Large intestine (tissue), 3 donors: ENCODE measurements around the gene LILRA1. TPM values are rescaled to one million over a fixed set of nuclear protein-coding genes. Genes with fewer than 3 reads are reported as not detected.
"Not testable (repeated sequence)": the region's sequence is repeated elsewhere in the genome, so short reads cannot be mapped to it uniquely, and the experiment has no call there.

Experiments used
- DNase-seq, 2 donors: peaks; one replicate each; pipeline versions ENCODE4 v3.0.0 to v3.0.0-alpha.2; 2013
- H3K27ac ChIP-seq: one replicate; pipeline ENCODE4 v1.5.1; 2013; ENCODE audit warnings: low read length
- H3K27me3 ChIP-seq: 2 replicates; pipeline ENCODE4 v1.6.1; 2013; ENCODE audit warnings: low read length; ENCODE audit not compliant: control insufficient read depth, insufficient read depth
- H3K36me3 ChIP-seq: 2 replicates; pipeline ENCODE4 v1.6.1; 2013; ENCODE audit warnings: low read length; ENCODE audit not compliant: control insufficient read depth, insufficient read depth
- H3K4me1 ChIP-seq: one replicate; pipeline ENCODE4 v1.6.1; 2013; ENCODE audit warnings: low read length; ENCODE audit not compliant: control insufficient read depth, insufficient read depth
- H3K4me3 ChIP-seq: one replicate; pipeline ENCODE4 v1.5.1; 2013; ENCODE audit warnings: low read length
- H3K9me3 ChIP-seq: one replicate; pipeline ENCODE4 v1.6.1; 2013; ENCODE audit warnings: mild to moderate bottlenecking, low read depth, low read length, moderate library complexity; ENCODE audit not compliant: control insufficient read depth
- WGBS: methylation state at CpG from one replicate; pipeline ENCODE4 v1.1.5; 2013; ENCODE audit warnings: low lambda C conversion rate; ENCODE audit not compliant: insufficient coverage; 5-methylcytosine and 5-hydroxymethylcytosine counted together
- polyA plus RNA-seq: library from polyadenylated mRNA; unstranded; fragments of 120-200 nt; gene quantifications from one replicate; pipeline ENCODE4 v1.2.1, GENCODE V29; 2013

Gene LILRA1
- polyA plus RNA-seq, 1 donor, result 0.43 TPM

DNA sequence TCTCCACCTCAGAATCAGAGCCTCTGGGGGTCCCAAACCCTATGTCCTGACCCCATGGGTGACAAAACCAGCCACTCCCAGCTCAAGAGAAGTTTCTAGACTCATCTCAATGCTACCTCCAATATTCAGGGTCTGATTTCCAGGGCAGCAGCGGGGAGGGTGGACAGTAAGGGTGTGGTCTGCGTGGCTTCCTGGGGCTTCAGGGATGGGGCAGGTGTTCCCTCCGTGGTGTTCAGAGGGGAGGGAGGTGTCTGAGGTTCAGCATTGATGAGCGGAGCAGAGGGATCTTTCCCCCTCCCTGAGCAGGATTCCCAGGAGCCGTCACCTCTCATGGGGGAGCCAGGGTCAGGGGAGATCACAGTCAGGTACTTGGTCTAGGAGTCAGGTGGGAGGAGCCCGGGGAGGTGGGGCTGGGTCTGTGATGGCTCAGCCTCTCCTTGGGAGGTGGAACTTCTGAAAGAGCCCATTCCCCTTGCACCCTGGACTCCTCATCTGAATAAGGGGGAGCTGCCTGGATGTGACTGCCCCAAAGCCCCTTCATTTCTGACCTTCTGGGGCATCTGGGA is 16.9 kb upstream of the LILRA1 start:
- no peak overlapping the region for H3K4me3 ChIP-seq
- H3K9me3 ChIP-seq, result no peaks in the 10 kb centered on the region
- no peaks in the 10 kb centered on the region for H3K27me3 ChIP-seq
- H3K27ac ChIP-seq, result no peak overlapping the region
- WGBS, result no CpG with 5 or more reads among the region's 6 CpGs
- H3K36me3 ChIP-seq, result no peaks in the 10 kb centered on the region
- no peak for DNase-seq
- H3K4me1 ChIP-seq, result no peaks in the 10 kb centered on the region

GRCh38 chr19:54577334-54577733 is 16.1 kb upstream of the LILRA1 start:
- no CpG with 5 or more reads among the region's 3 CpGs for WGBS
- Histone ChIP-seq H3K9me3 (no peaks in the 10 kb centered on the region), H3K4me1 (no peaks in the 10 kb centered on the region), H3K36me3 (no peaks in the 10 kb centered on the region), H3K27me3 (no peaks in the 10 kb centered on the region), H3K27ac (no peak overlapping the region), H3K4me3 (no peak overlapping the region)
- no peak for DNase-seq

GRCh38 chr19:54578268-54578667 is 15.2 kb upstream of the LILRA1 start:
- not testable (repeated sequence) for H3K4me3 ChIP-seq, DNase-seq, H3K9me3 ChIP-seq, H3K27ac ChIP-seq, H3K36me3 ChIP-seq, H3K27me3 ChIP-seq, H3K4me1 ChIP-seq
- WGBS, result no CpG with 5 or more reads among the region's 5 CpGs

DNA sequence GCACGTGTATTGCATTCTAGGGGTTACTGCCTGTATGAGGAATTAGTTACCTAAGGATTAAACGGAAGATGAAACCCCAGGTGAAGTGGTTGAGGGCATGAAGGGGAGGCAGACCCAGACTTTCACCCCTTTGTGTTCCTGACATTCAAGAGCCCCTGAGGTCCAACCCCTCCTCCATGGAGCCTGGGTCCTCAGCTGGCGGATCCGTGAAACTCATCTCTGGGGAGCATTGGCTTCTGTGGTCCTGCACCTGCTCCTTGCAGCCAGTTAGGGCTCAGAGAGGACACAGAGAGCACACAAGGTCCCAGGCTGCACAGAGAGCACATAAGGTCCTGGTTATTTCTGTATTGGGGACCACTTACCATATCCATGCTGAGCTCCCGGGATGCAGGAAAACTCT is 7.0 kb upstream of the LILRA1 start:
- no CpG with 5 or more reads among the region's 5 CpGs for WGBS
- H3K27ac ChIP-seq, result no peak overlapping the region

DNA sequence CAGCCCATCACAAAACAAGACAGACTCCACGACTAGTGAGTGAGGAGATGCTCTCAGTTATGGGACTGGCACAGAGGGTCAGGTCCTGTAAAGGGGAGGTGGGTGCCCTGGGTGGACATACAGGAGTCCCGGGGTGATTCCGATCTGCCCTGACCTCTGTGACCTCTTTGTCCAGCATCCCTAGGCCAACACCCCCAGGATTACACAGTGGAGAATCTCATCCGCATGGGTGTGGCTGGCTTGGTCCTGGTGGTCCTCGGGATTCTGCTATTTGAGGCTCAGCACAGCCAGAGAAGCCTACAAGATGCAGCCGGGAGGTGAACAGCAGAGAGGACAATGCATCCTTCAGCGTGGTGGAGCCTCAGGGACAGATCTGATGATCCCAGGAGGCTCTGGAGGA is 6.4 kb upstream of the LILRA1 start:
- DNase-seq, result no peak
- no peak overlapping the region for H3K27ac ChIP-seq
- WGBS, result no CpG with 5 or more reads among the region's 7 CpGs

More for the DNA sequence above, 7.0 kb upstream of the LILRA1 start:
- Histone ChIP-seq H3K4me1 (no peaks in the 10 kb centered on the region), H3K9me3 (no peaks in the 10 kb centered on the region), H3K27me3 (no peaks in the 10 kb centered on the region), H3K36me3 (no peaks in the 10 kb centered on the region), H3K4me3 (no peak overlapping the region)
- DNase-seq, result no peak

GRCh38 chr19:54593931-54594626 is 647 bp downstream of the LILRA1 start:
- H3K9me3 ChIP-seq, H3K27me3 ChIP-seq, H3K4me3 ChIP-seq, H3K27ac ChIP-seq, DNase-seq, H3K4me1 ChIP-seq, H3K36me3 ChIP-seq: not testable (repeated sequence)
- WGBS, result no CpG with 5 or more reads among the region's 9 CpGs

More for the DNA sequence above, 6.4 kb upstream of the LILRA1 start:
- no peaks in the 10 kb centered on the region for H3K4me1 ChIP-seq
- H3K36me3 ChIP-seq, result no peaks in the 10 kb centered on the region
- no peak overlapping the region for H3K4me3 ChIP-seq
- H3K27me3 ChIP-seq, result no peaks in the 10 kb centered on the region
- no peaks in the 10 kb centered on the region for H3K9me3 ChIP-seq

- H3K27me3 ChIP-seq, result no peaks in the 10 kb centered on the region
- no peaks in the 10 kb centered on the region for H3K4me1 ChIP-seq
- no CpG with 5 or more reads among the region's 5 CpGs for WGBS
- H3K36me3 ChIP-seq, result no peaks in the 10 kb centered on the region
- no peak for DNase-seq
- H3K9me3 ChIP-seq, result no peaks in the 10 kb centered on the region
- no peak overlapping the region for H3K4me3 ChIP-seq
- H3K27ac ChIP-seq, result no peak overlapping the region
These were observed 1.3 kb downstream of the LILRA1 start for GRCh38 chr19:54594737-54595136.

GRCh38 chr19:54595680-54596436 is 2.4 kb downstream of the LILRA1 start:
- H3K36me3 ChIP-seq, H3K4me1 ChIP-seq, H3K9me3 ChIP-seq, H3K4me3 ChIP-seq, H3K27me3 ChIP-seq, DNase-seq, H3K27ac ChIP-seq: not testable (repeated sequence)
- WGBS, result no CpG with 5 or more reads among the region's 26 CpGs

GRCh38 chr19:54600212-54600611 is 6.8 kb downstream of the LILRA1 start:
- H3K27me3 ChIP-seq, result no peaks in the 10 kb centered on the region
- H3K9me3 ChIP-seq, result no peaks in the 10 kb centered on the region
- no peaks in the 10 kb centered on the region for H3K36me3 ChIP-seq
- no peaks in the 10 kb centered on the region for H3K4me1 ChIP-seq
- WGBS, result no CpG with 5 or more reads among the region's 5 CpGs
- DNase-seq, result no peak
- H3K27ac ChIP-seq, result no peak overlapping the region
- H3K4me3 ChIP-seq, result no peak overlapping the region

DNA sequence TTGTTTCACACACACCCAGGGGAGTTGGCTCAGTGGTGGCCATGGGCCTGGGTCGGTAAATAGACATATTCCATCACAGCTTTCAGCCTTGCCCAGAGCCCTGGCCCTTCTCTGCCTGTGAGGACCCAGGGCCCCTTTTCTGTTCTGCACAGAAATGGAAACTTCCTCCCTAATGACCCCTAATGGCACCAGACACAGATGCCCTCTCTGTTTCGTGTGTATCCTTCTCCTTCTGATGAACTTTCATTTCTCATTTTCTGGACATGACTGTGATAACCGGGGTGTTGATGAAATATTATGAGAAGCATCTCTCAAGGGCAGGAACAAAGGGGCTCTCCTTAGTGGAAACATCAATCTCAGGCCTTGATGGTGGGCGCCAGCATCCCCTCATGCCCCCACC is 12.8 kb downstream of the LILRA1 start:
- Histone ChIP-seq H3K27ac (no peak overlapping the region), H3K9me3 (peaks cover 12% of the 10 kb centered on the region), H3K4me3 (no peak overlapping the region), H3K36me3 (no peaks in the 10 kb centered on the region), H3K27me3 (no peaks in the 10 kb centered on the region), H3K4me1 (no peaks in the 10 kb centered on the region)
- DNase-seq, result peak in 1 of 2 donors; percentile 6
- WGBS, result no CpG with 5 or more reads among the region's 4 CpGs
